H9 (cell line): ENCODE data around the gene CTF1. TPM values are rescaled to one million over a fixed set of nuclear protein-coding genes. Genes with fewer than 3 reads are reported as not detected.

Source experiments
- DNase-seq: peaks from one replicate; pipeline ENCODE4 v3.0.0-alpha.2; 2017
- H2AFZ ChIP-seq: one replicate; pipeline ENCODE4 v1.6.1; 2013; ENCODE audit warnings: mild to moderate bottlenecking, low read length, control low read depth, moderate library complexity
- H2AK5ac ChIP-seq: 2 replicates; pipeline ENCODE4 v1.6.1; 2013; ENCODE audit warnings: low read length, control low read depth, mixed read lengths; ENCODE audit not compliant: insufficient read length
- H2BK120ac ChIP-seq: one replicate; pipeline ENCODE4 v1.6.1; 2013; ENCODE audit warnings: low read depth, mild to moderate bottlenecking, low read length, control low read depth, inconsistent platforms; ENCODE audit not compliant: poor library complexity, severe bottlenecking
- H2BK12ac ChIP-seq: 2 replicates; pipeline ENCODE4 v1.6.1; 2013; ENCODE audit warnings: low read length, control low read depth, mixed read lengths, low read depth; ENCODE audit not compliant: insufficient read length
- H2BK15ac ChIP-seq: 2 replicates; pipeline ENCODE4 v1.6.1; 2013; ENCODE audit warnings: low read depth, low read length, control low read depth
- H2BK20ac ChIP-seq: one replicate; pipeline ENCODE4 v1.6.1; 2013; ENCODE audit warnings: low read depth, mild to moderate bottlenecking, low read length, control low read depth, inconsistent platforms; ENCODE audit not compliant: poor library complexity, severe bottlenecking
- H2BK5ac ChIP-seq: 2 replicates; pipeline ENCODE4 v1.6.1; 2013; ENCODE audit warnings: low read length, control low read depth, mixed read lengths; ENCODE audit not compliant: insufficient read length
- H3K14ac ChIP-seq: 2 replicates; pipeline ENCODE4 v1.6.1; 2013; ENCODE audit warnings: low read length, control low read depth; ENCODE audit not compliant: insufficient read depth
- H3K18ac ChIP-seq: 2 replicates; pipeline ENCODE4 v1.6.1; 2013; ENCODE audit warnings: low read depth, mild to moderate bottlenecking, mixed read lengths, low read length, control low read depth; ENCODE audit not compliant: insufficient read length
- H3K23ac ChIP-seq: 2 replicates; pipeline ENCODE4 v1.6.1; 2013; ENCODE audit warnings: low read length, control low read depth, mixed read lengths, low read depth; ENCODE audit not compliant: insufficient read length
- H3K23me2 ChIP-seq: 2 replicates; pipeline ENCODE4 v1.6.1; 2013; ENCODE audit warnings: low read depth, mild to moderate bottlenecking, mixed read lengths, low read length, control low read depth; ENCODE audit not compliant: insufficient read length, poor library complexity, severe bottlenecking
- H3K27ac ChIP-seq: 2 replicates; pipeline ENCODE4 v1.5.1; 2013; ENCODE audit warnings: low read length, control low read depth, mixed read lengths, low read depth; ENCODE audit not compliant: insufficient read length
- H3K27me3 ChIP-seq: 2 replicates; pipeline ENCODE4 v1.6.1; 2013; ENCODE audit warnings: low read length, control low read depth, inconsistent platforms; ENCODE audit not compliant: insufficient read depth
- H3K4ac ChIP-seq: 2 replicates; pipeline ENCODE4 v1.6.1; 2013; ENCODE audit warnings: low read depth, mild to moderate bottlenecking, control low read depth, inconsistent platforms, low read length, moderate library complexity
- H3K4me1 ChIP-seq: 2 replicates; pipeline ENCODE4 v1.6.1; 2013; ENCODE audit warnings: low read length, control low read depth, inconsistent platforms; ENCODE audit not compliant: insufficient read depth
- H3K4me2 ChIP-seq: 2 replicates; pipeline ENCODE4 v1.6.1; 2013; ENCODE audit warnings: low read length, control low read depth, mixed read lengths; ENCODE audit not compliant: insufficient read length, insufficient read depth
- H3K56ac ChIP-seq: 2 replicates; pipeline ENCODE4 v1.6.1; 2013; ENCODE audit warnings: low read depth, mild to moderate bottlenecking, mixed read lengths, low read length, control low read depth; ENCODE audit not compliant: insufficient read length
- H3K79me1 ChIP-seq: 2 replicates; pipeline ENCODE4 v1.6.1; 2013; ENCODE audit warnings: low read depth, mild to moderate bottlenecking, moderate library complexity, low read length, control low read depth, inconsistent platforms; ENCODE audit not compliant: insufficient read depth, poor library complexity, severe bottlenecking
- H3K79me2 ChIP-seq: 2 replicates; pipeline ENCODE4 v1.6.1; 2013; ENCODE audit warnings: low read length, control low read depth, inconsistent platforms; ENCODE audit not compliant: insufficient read depth
- H3K9ac ChIP-seq: 2 replicates; pipeline ENCODE4 v1.6.1; 2013; ENCODE audit warnings: low read length, control low read depth, mixed read lengths; ENCODE audit not compliant: insufficient read length; ENCODE audit errors: extremely low read depth
- H3K9me3 ChIP-seq: one replicate; pipeline ENCODE4 v1.6.1; 2013; ENCODE audit warnings: low read depth, low read length, inconsistent platforms; ENCODE audit not compliant: control insufficient read depth
- H3T11ph ChIP-seq: one replicate; pipeline ENCODE4 v1.6.1; 2013; ENCODE audit warnings: mild to moderate bottlenecking, low read length, control low read depth, inconsistent platforms
- H4K20me1 ChIP-seq: one replicate; pipeline ENCODE4 v1.6.1; 2013; ENCODE audit not compliant: control insufficient read depth, insufficient read length, insufficient read depth
- H4K5ac ChIP-seq: 2 replicates; pipeline ENCODE4 v1.6.1; 2013; ENCODE audit warnings: low read depth, mild to moderate bottlenecking, mixed read lengths, low read length, control low read depth; ENCODE audit not compliant: insufficient read length
- H4K8ac ChIP-seq: replicated peaks from 2 replicates; pipeline ENCODE4 v1.6.1; 2013; ENCODE audit warnings: low read length, control low read depth, mixed read lengths, low read depth; ENCODE audit not compliant: insufficient read length
- H4K91ac ChIP-seq: 2 replicates; pipeline ENCODE4 v1.6.1; 2013; ENCODE audit warnings: low read depth, mild to moderate bottlenecking, moderate library complexity, mixed read lengths, low read length, control low read depth; ENCODE audit not compliant: insufficient read length
- H3K27ac Mint-ChIP-seq, 3 experiments: 2 replicates in 2 of 3; 3 replicates in 1 of 3; pipeline ENCODE4 v1.8.0; 2020 to 2021; ENCODE audit warnings: mixed read lengths in 3 of 3, mild to moderate bottlenecking in 1 of 3, moderate library complexity in 1 of 3
- H3K27me3 Mint-ChIP-seq: 2 replicates; pipeline ENCODE4 v1.8.0; 2021; ENCODE audit warnings: low read depth, mild to moderate bottlenecking, moderate library complexity, mixed read lengths
- H3K36me3 Mint-ChIP-seq, 3 experiments: 2 replicates in 2 of 3; 3 replicates in 1 of 3; pipeline ENCODE4 v1.8.0; 2020 to 2021; ENCODE audit warnings: low read depth in 3 of 3, mixed read lengths in 3 of 3; ENCODE audit not compliant: insufficient read depth in 1 of 3
- H3K4me1 Mint-ChIP-seq, 2 experiments: 2 replicates each; pipeline ENCODE4 v1.8.0; 2020; ENCODE audit warnings: mixed read lengths in 2 of 2
- H3K4me3 Mint-ChIP-seq, 2 experiments: 2 replicates in 1 of 2; 3 replicates in 1 of 2; pipeline ENCODE4 v1.8.0; 2020 to 2021; ENCODE audit warnings: mild to moderate bottlenecking in 2 of 2, mixed read lengths in 2 of 2, moderate library complexity in 1 of 2
- H3K9me3 Mint-ChIP-seq, 2 experiments: 2 replicates in 1 of 2; 3 replicates in 1 of 2; pipeline ENCODE4 v1.8.0; 2020; ENCODE audit warnings: mild to moderate bottlenecking in 2 of 2, mixed read lengths in 2 of 2, moderate library complexity in 1 of 2
- WGBS: extraction: QIAGEN DNeasy Blood & Tissue Kit; methylation state at CpG from one replicate; pipeline ENCODE4 v1.1.7; 2013; ENCODE audit warnings: missing lambda C conversion rate, low lambda C conversion rate, mixed read lengths; ENCODE audit not compliant: insufficient read length; ENCODE audit errors: extremely low coverage; 5-methylcytosine and 5-hydroxymethylcytosine counted together
- total RNA-seq: library from RNA; stranded (reverse); gene quantifications from 2 replicates; pipeline ENCODE4 v1.2.1, GENCODE V29; 2021
- TF ChIP-seq, protein P1 (sequence below): fragments of 200-600 bp; sonication (generic); conservative IDR thresholded peaks from 3 replicates; pipeline ENCODE4 v1.8.0; 2021; ENCODE audit warnings: antibody characterized with exemption, mild to moderate bottlenecking

Gene CTF1
- total RNA-seq, 1 experiment from 2014 or later = 0.72 TPM

DNA sequence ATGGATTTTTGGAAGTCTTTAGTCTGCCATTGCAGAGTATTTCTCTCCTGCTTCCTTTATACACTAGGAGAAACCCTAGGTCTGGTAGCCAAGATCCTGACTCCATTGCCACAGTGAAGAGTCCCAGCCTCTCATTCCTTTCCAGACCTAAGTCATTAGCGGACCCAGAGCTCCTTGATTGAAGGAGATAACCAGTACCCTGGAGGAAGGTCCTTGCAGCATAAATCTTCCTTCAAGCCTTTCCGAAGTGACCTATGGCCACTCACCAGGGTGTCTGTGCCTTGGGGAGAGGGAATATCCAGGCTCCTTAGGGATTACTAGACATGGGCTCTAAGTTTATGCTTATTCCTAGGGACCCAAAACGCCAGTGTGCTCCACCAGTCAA lies 38.3 kb upstream of the CTF1 start:
- no peak for DNase-seq
- whole genome bisulfite sequencing = no CpG with 5 or more reads among the region's 3 CpGs
- TF ChIP-seq, protein P1, sequence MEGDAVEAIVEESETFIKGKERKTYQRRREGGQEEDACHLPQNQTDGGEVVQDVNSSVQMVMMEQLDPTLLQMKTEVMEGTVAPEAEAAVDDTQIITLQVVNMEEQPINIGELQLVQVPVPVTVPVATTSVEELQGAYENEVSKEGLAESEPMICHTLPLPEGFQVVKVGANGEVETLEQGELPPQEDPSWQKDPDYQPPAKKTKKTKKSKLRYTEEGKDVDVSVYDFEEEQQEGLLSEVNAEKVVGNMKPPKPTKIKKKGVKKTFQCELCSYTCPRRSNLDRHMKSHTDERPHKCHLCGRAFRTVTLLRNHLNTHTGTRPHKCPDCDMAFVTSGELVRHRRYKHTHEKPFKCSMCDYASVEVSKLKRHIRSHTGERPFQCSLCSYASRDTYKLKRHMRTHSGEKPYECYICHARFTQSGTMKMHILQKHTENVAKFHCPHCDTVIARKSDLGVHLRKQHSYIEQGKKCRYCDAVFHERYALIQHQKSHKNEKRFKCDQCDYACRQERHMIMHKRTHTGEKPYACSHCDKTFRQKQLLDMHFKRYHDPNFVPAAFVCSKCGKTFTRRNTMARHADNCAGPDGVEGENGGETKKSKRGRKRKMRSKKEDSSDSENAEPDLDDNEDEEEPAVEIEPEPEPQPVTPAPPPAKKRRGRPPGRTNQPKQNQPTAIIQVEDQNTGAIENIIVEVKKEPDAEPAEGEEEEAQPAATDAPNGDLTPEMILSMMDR = no peak

More for the DNA sequence above, 38.3 kb upstream of the CTF1 start:
- Histone ChIP-seq H3K14ac (no peak overlapping the region), H2BK15ac (no peak overlapping the region), H2BK120ac (no peak overlapping the region), H4K91ac (no peak overlapping the region), H3K9ac (no peak overlapping the region), H2AFZ (no peak overlapping the region), H4K8ac (no peak overlapping the region), H3K4me2 (no peak overlapping the region), H2BK12ac (no peak overlapping the region), H3K79me2 (0 out of 2 replicates have a peak, but pooled peaks cover 2% of the 10 kb centered on the region), H2BK5ac (no peak overlapping the region), H2AK5ac (no peak overlapping the region), H3K27ac (no peak overlapping the region), H2BK20ac (no peak overlapping the region), H4K20me1 (no peaks in the 10 kb centered on the region), H3K4me1 (no peaks in the 10 kb centered on the region), H3K4ac (no peak overlapping the region), H3K9me3 (no peaks in the 10 kb centered on the region), H3K56ac (no peak overlapping the region), H3K23ac (no peak overlapping the region), H4K5ac (no peak overlapping the region), H3K23me2 (no peaks in the 10 kb centered on the region), H3K27me3 (no peaks in the 10 kb centered on the region; the same call in 1 of the 2 replicates), H3T11ph (no peak overlapping the region), H3K79me1 (no peaks in the 10 kb centered on the region), H3K18ac (no peak overlapping the region)
- peaks cover 0 to 5% of the 10 kb centered on the region in 2 experiments; a peak in 2 of 4 replicates for H3K4me1 Mint-ChIP-seq
- peaks cover 25% of the 10 kb centered on the region for H3K27me3 Mint-ChIP-seq
- no peak overlapping the region for H3K4me3 Mint-ChIP-seq
- H3K9me3 Mint-ChIP-seq = no peaks in the 10 kb centered on the region
- H3K36me3 Mint-ChIP-seq = no peaks in the 10 kb centered on the region
- H3K27ac Mint-ChIP-seq = no peak overlapping the region
